ENCODE measurements around the gene ADAM11. TPM values are rescaled to one million over a fixed set of nuclear protein-coding genes. Genes with fewer than 3 reads are reported as not detected.

Gene ADAM11
- total and polyA plus RNA-seq, 2 of the 13 experiments (the other 11 are each of a cell fraction or from before 2014, with no cell fraction given): 0.38 to 0.91 TPM

GRCh38 chr17:44769230-44769629, 10.4 kb downstream of the ADAM11 start:
- Histone ChIP-seq H3K4me3 (replicated peaks in 1 of 3; ENCODE audit: insufficient read depth in 1 of 3, low read depth in 2 of 3, low read length in 3 of 3) (peak overlapping the region in 1 of 3 experiments; percentile 22; a peak in 1 of 6 replicates), H3K4me2 (ENCODE audit: low read depth, low read length) (peak overlapping the region; percentile 46), H3K36me3 (replicated peaks in 1 of 2; ENCODE audit: control insufficient read depth in 1 of 2, insufficient read depth in 2 of 2, low read length in 2 of 2) (no peaks in the 10 kb centered on the region), H2AFZ (ENCODE audit: low read length) (no peak overlapping the region), H4K20me1 (ENCODE audit: insufficient read depth, low read length) (no peaks in the 10 kb centered on the region), H3K9ac (ENCODE audit: insufficient read depth, low read depth, low read length) (no peak overlapping the region), H3K79me2 (ENCODE audit: insufficient read depth, low read length) (no peaks in the 10 kb centered on the region), H3K27me3 (ENCODE audit: control insufficient read depth in 1 of 2, insufficient read depth in 2 of 2, low read length in 2 of 2) (peaks cover 10 to 62% of the 10 kb centered on the region in 2 experiments; a peak in 4 of 5 replicates), H3K9me3 (ENCODE audit: low read length) (no peaks in the 10 kb centered on the region), H3K27ac (ENCODE audit: extremely low read length, insufficient read depth, low read length) (no peak overlapping the region), H3K4me1 (ENCODE audit: insufficient read depth, low read length) (peaks cover 33% of the 10 kb centered on the region)
- no peak for FAIRE-seq
- no peak for ATAC-seq
- 20% methylated on average over 2 of the region's 6 CpGs for WGBS (ENCODE audit: low lambda C conversion rate)
- BruUV-seq (replicated peaks): no TSS peak
- intact Hi-C loops (cut with micrococcal nuclease; ENCODE audit: unreplicated experiment) (no loop called here), in situ Hi-C loops (cut with HindIII; ENCODE audit: extremely low pct_ligation_motif_present, low pct_unique_long_range_greater_than_20kb) (no loop called here)
- POLR2A ChIA-PET: interaction anchor here (0.6 to 0.7 kb wide), 2 partner anchors 29 to 211 kb away, joined by 3 read pairs; no protein-coding TSS in a partner anchor
- CTCF ChIA-PET (ENCODE audit: low intra/inter-chr PET ratio, low total read pairs): no interaction called here
- no peak for DNase-seq (ENCODE audit: low spot score)
- TF ChIP-seq ZNF18 (CRISPR knock-in tag; IDR thresholded peaks at IDR 0.05; ENCODE audit: insufficient replicate concordance): no peak
- no peak for TF ChIP-seq HIVEP1 (CRISPR knock-in tag; IDR thresholded peaks at IDR 0.05)
- TF ChIP-seq CENPT (CRISPR knock-in tag; IDR thresholded peaks at IDR 0.05; ENCODE audit: low read depth): no peak
- TF ChIP-seq MAF1 (CRISPR knock-in tag; IDR thresholded peaks at IDR 0.05; ENCODE audit: borderline replicate concordance): 0 out of 2 replicates have a peak, but pooled peaks have one; percentile 30
- no peak for TF ChIP-seq ZNF567 (CRISPR knock-in tag; IDR thresholded peaks at IDR 0.05; ENCODE audit: borderline replicate concordance)
- TF ChIP-seq SMARCC2 (IDR thresholded peaks at IDR 0.05): no peak
- no peak for TF ChIP-seq ZNF414 (CRISPR knock-in tag; IDR thresholded peaks at IDR 0.05)
- TF ChIP-seq, protein P1, sequence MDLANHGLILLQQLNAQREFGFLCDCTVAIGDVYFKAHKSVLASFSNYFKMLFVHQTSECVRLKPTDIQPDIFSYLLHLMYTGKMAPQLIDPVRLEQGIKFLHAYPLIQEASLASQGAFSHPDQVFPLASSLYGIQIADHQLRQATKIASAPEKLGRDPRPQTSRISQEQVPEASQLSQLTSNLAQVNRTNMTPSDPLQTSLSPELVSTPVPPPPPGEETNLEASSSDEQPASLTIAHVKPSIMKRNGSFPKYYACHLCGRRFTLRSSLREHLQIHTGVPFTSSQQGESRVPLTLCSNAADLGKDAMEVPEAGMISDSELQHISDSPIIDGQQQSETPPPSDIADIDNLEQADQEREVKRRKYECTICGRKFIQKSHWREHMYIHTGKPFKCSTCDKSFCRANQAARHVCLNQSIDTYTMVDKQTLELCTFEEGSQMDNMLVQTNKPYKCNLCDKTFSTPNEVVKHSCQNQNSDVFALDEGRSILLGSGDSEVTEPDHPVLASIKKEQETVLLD (CRISPR knock-in tag; IDR thresholded peaks at IDR 0.05; ENCODE audit: low read depth): no peak
- TF ChIP-seq, protein P2, sequence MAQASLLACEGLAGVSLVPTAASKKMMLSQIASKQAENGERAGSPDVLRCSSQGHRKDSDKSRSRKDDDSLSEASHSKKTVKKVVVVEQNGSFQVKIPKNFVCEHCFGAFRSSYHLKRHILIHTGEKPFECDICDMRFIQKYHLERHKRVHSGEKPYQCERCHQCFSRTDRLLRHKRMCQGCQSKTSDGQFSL (CRISPR knock-in tag; IDR thresholded peaks at IDR 0.05): 0 out of 2 replicates have a peak, but pooled peaks have one; percentile 38
- no peak for TF ChIP-seq ZBTB3 (CRISPR knock-in tag; IDR thresholded peaks at IDR 0.05; ENCODE audit: borderline replicate concordance, low read depth)
- TF ChIP-seq ZBTB37 (CRISPR knock-in tag; IDR thresholded peaks at IDR 0.05): no peak
- TF ChIP-seq FOXC1 (CRISPR knock-in tag; IDR thresholded peaks at IDR 0.05; ENCODE audit: borderline replicate concordance): 0 out of 2 replicates have a peak, but pooled peaks have one; percentile 50
- no peak for TF ChIP-seq NFKBIZ (CRISPR knock-in tag; IDR thresholded peaks at IDR 0.05)
- 0 out of 2 replicates have a peak, but pooled peaks have one; percentile 9 for TF ChIP-seq ATF2 (CRISPR knock-in tag; IDR thresholded peaks at IDR 0.05)
- TF ChIP-seq, protein P3, sequence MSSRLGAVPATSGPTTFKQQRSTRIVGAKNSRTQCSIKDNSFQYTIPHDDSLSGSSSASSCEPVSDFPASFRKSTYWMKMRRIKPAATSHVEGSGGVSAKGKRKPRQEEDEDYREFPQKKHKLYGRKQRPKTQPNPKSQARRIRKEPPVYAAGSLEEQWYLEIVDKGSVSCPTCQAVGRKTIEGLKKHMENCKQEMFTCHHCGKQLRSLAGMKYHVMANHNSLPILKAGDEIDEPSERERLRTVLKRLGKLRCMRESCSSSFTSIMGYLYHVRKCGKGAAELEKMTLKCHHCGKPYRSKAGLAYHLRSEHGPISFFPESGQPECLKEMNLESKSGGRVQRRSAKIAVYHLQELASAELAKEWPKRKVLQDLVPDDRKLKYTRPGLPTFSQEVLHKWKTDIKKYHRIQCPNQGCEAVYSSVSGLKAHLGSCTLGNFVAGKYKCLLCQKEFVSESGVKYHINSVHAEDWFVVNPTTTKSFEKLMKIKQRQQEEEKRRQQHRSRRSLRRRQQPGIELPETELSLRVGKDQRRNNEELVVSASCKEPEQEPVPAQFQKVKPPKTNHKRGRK (CRISPR knock-in tag; IDR thresholded peaks at IDR 0.05): no peak
